B cell (primary cell): ENCODE results near the gene TRIO. TPM values are rescaled to one million over a fixed set of nuclear protein-coding genes. Genes with fewer than 3 reads are reported as not detected.

Experiments used
- ATAC-seq: fragments of 200-7000 bp; cut with Tn5 transposase; one replicate; pipeline ENCODE4 v1.10.0; 2021; ENCODE audit warnings: low read depth, mild to moderate bottlenecking, moderate number of reproducible peaks, moderate library complexity
- CTCF ChIA-PET: fragments of 350-600 bp; sonication (Branson Sonifier 250); formaldehyde crosslinking; loops from one replicate; lab custom pipeline; 2021; ENCODE audit warnings: antibody characterized with exemption, inconsistent platforms; lab: Charles Lee
- POLR2A ChIA-PET: fragments of 350-600 bp; sonication (Branson Sonifier 250); formaldehyde crosslinking; loops from one replicate; lab custom pipeline; 2021; ENCODE audit warnings: antibody characterized with exemption; lab: Charles Lee
- DNase-seq: peaks from one replicate; pipeline ENCODE4 v3.0.0; 2013
- H2AFZ ChIP-seq: 2 replicates; pipeline ENCODE4 v1.6.1; 2012; ENCODE audit warnings: mild to moderate bottlenecking, low read depth, low read length; ENCODE audit not compliant: insufficient read depth, poor library complexity, severe bottlenecking
- H3K27ac ChIP-seq, 2 donors: 1 replicate in 1 of 2; 2 replicates in 1 of 2; pipeline ENCODE4 v1.5.1; 2012 to 2013; ENCODE audit warnings: low read length in 2 of 2, mild to moderate bottlenecking in 2 of 2, moderate library complexity in 1 of 2
- H3K27me3 ChIP-seq, 4 experiments: fragments of 200-600 bp in 1 of 4; sonication (generic) in 1 of 4; replicated peaks in 1 of 4; 1 replicate in 2 of 4; 2 replicates in 2 of 4; pipeline versions ENCODE4 v1.6.1 to v1.7.0; 2013 to 2016; ENCODE audit warnings: low read length in 3 of 4, mild to moderate bottlenecking in 2 of 4, mixed read lengths in 1 of 4, moderate library complexity in 1 of 4; ENCODE audit not compliant: insufficient read depth in 4 of 4, control insufficient read depth in 3 of 4; ENCODE audit errors: control extremely low read depth in 1 of 4
- H3K36me3 ChIP-seq, 2 experiments: replicated peaks in 1 of 2; 1 replicate in 1 of 2; 2 replicates in 1 of 2; pipeline versions ENCODE4 v1.6.1 to v1.7.1; 2013; ENCODE audit warnings: low read length in 1 of 2; ENCODE audit not compliant: insufficient read depth in 2 of 2, control insufficient read depth in 1 of 2; ENCODE audit errors: control extremely low read depth in 1 of 2, extremely low read depth in 1 of 2
- H3K4me1 ChIP-seq, 2 donors: fragments of 200-600 bp in 1 of 2; sonication (generic) in 1 of 2; 1 replicate in 1 of 2; 2 replicates in 1 of 2; pipeline versions ENCODE4 v1.5.1 to v1.6.1; 2013 to 2017; ENCODE audit warnings: low read length in 2 of 2; ENCODE audit not compliant: control insufficient read depth in 2 of 2, insufficient read depth in 2 of 2
- H3K4me2 ChIP-seq: replicated peaks from 2 replicates; pipeline ENCODE3; 2012; ENCODE audit warnings: mild to moderate bottlenecking, low read depth, low read length; ENCODE audit not compliant: poor library complexity, severe bottlenecking
- H3K4me3 ChIP-seq, 5 experiments: fragments of 200-600 bp in 1 of 5; sonication (generic) in 1 of 5; 1 replicate in 3 of 5; 2 replicates in 2 of 5; pipeline versions ENCODE4 v1.5.1 to v1.7.0; 2011 to 2016; ENCODE audit warnings: low read length in 4 of 5, mild to moderate bottlenecking in 4 of 5, low read depth in 2 of 5, control low read depth in 1 of 5, moderate library complexity in 1 of 5; ENCODE audit not compliant: insufficient read depth in 1 of 5; ENCODE audit errors: control extremely low read depth in 1 of 5, extremely low read depth in 1 of 5
- H3K79me2 ChIP-seq: fragments of 200-600 bp; sonication (generic); one replicate; pipeline ENCODE4 v1.6.0; 2016; ENCODE audit warnings: low read length; ENCODE audit not compliant: control insufficient read depth, insufficient read depth
- H3K9ac ChIP-seq: fragments of 200-600 bp; sonication (generic); 2 replicates; pipeline ENCODE4 v1.6.1; 2017; ENCODE audit warnings: mild to moderate bottlenecking, low read length, moderate library complexity
- H3K9me3 ChIP-seq, 3 donors: one replicate each; pipeline versions ENCODE4 v1.6.1 to v1.7.1; 2013; ENCODE audit warnings: low read length in 2 of 3; ENCODE audit not compliant: control insufficient read depth in 2 of 3, insufficient read depth in 1 of 3; ENCODE audit errors: control extremely low read depth in 1 of 3
- H4K20me1 ChIP-seq: 2 replicates; pipeline ENCODE4 v1.6.0; 2012; ENCODE audit warnings: mild to moderate bottlenecking, low read length; ENCODE audit not compliant: insufficient read depth, control insufficient read depth, poor library complexity, severe bottlenecking
- H3K27ac Mint-ChIP-seq: one replicate; pipeline ENCODE4 v1.8.0; 2021; ENCODE audit warnings: mixed read lengths
- H3K27me3 Mint-ChIP-seq: one replicate; pipeline ENCODE4 v1.8.0; 2021; ENCODE audit warnings: mixed read lengths
- H3K4me1 Mint-ChIP-seq: one replicate; pipeline ENCODE4 v1.8.0; 2021; ENCODE audit warnings: mixed read lengths
- H3K4me3 Mint-ChIP-seq: one replicate; pipeline ENCODE4 v1.8.0; 2021; ENCODE audit warnings: mixed read lengths
- H3K9me3 Mint-ChIP-seq: one replicate; pipeline ENCODE4 v1.8.0; 2022; ENCODE audit warnings: mixed read lengths; ENCODE audit not compliant: insufficient read depth
- EZH2 ChIP-seq: IDR thresholded peaks from 2 replicates; pipeline ENCODE4 v1.6.1; 2012; ENCODE audit warnings: borderline replicate concordance, low read depth, mild to moderate bottlenecking, moderate library complexity, low read length; ENCODE audit not compliant: insufficient read depth, poor library complexity, severe bottlenecking
- WGBS: methylation state at CpG from one replicate; pipeline ENCODE4 v1.1.5; 2013; ENCODE audit warnings: missing lambda C conversion rate; ENCODE audit not compliant: insufficient coverage; 5-methylcytosine and 5-hydroxymethylcytosine counted together
- intact Hi-C: fragments of 100-400 bp; cut with micrococcal nuclease; formaldehyde crosslinking; loops from one replicate; pipeline ENCODE4 v1.10.0; 2022
- polyA plus RNA-seq: library from polyadenylated mRNA; depleted of rRNA; stranded (reverse); fragments of >200 nt; gene quantifications from 2 replicates; pipeline ENCODE4 v1.2.3, GENCODE V29; 2012
- total RNA-seq, 2 donors: library from RNA; stranded (reverse); fragments of 120-200 nt in 1 of 2; gene quantifications; 1 replicate in 1 of 2; 2 replicates in 1 of 2; pipeline versions ENCODE4 v1.2.3 to v1.2.4, GENCODE V29; 2013 to 2022
- TF ChIP-seq, protein P1 (sequence below): fragments of 200-600 bp; IDR thresholded peaks from one replicate; pipeline ENCODE4 v1.8.0; 2022; ENCODE audit warnings: antibody characterized with exemption, mild to moderate bottlenecking

Gene TRIO
- total and polyA plus RNA-seq, 2 donors (not counting 1 experiment from before 2014, with no cell fraction given) = 90.5 to 479 TPM

DNA sequence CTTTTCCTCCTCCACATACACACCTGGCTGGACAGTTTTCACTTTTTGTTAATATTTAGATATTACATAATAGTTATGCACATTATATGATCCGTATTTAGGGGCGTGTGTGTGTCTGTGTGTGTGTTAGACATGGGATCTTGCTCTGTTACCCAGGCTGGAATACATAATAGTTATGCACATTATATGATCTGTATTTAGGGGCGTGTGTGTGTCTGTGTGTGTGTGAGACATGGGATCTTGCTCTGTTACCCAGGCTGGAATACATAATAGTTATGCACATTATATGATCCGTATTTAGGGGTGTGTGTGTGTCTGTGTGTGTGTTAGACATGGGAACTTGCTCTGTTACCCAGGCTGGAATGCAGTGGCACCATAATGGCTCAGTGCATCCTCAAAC is 239.5 kb downstream of the TRIO start:
- peaks cover 8 to 89% of the 10 kb centered on the region in 2 experiments for H3K36me3 ChIP-seq
- no peak overlapping the region for H3K4me3 ChIP-seq
- no peak overlapping the region for H3K27ac Mint-ChIP-seq
- WGBS = no CpG with 5 or more reads among the region's 4 CpGs
- H2AFZ ChIP-seq = no peak overlapping the region
- no peak for TF ChIP-seq EZH2
- TF ChIP-seq, protein P1, sequence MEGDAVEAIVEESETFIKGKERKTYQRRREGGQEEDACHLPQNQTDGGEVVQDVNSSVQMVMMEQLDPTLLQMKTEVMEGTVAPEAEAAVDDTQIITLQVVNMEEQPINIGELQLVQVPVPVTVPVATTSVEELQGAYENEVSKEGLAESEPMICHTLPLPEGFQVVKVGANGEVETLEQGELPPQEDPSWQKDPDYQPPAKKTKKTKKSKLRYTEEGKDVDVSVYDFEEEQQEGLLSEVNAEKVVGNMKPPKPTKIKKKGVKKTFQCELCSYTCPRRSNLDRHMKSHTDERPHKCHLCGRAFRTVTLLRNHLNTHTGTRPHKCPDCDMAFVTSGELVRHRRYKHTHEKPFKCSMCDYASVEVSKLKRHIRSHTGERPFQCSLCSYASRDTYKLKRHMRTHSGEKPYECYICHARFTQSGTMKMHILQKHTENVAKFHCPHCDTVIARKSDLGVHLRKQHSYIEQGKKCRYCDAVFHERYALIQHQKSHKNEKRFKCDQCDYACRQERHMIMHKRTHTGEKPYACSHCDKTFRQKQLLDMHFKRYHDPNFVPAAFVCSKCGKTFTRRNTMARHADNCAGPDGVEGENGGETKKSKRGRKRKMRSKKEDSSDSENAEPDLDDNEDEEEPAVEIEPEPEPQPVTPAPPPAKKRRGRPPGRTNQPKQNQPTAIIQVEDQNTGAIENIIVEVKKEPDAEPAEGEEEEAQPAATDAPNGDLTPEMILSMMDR = no peak
- H3K79me2 ChIP-seq = no peaks in the 10 kb centered on the region
- peaks cover 3% of the 10 kb centered on the region for H3K9me3 Mint-ChIP-seq
- DNase-seq = no peak
- no peak overlapping the region for H3K4me2 ChIP-seq
- no peaks in the 10 kb centered on the region for H3K9me3 ChIP-seq
- peaks cover 0 to 6% of the 10 kb centered on the region in 2 donors for H3K4me1 ChIP-seq
- H3K27me3 Mint-ChIP-seq = no peaks in the 10 kb centered on the region
- intact Hi-C loops = no loop called here
- H3K4me3 Mint-ChIP-seq = no peak overlapping the region
- no peak overlapping the region for H3K9ac ChIP-seq
- ChIA-PET CTCF (interaction anchor here (1.4 kb wide), 1 partner anchor 266 kb away, joined by 3 read pairs; no protein-coding TSS in a partner anchor), POLR2A (no interaction called here)
- H3K27ac ChIP-seq = no peak overlapping the region
- ATAC-seq = no peak
- no peaks in the 10 kb centered on the region for H3K27me3 ChIP-seq
- H4K20me1 ChIP-seq = peaks cover 5% of the 10 kb centered on the region
- peaks cover 12% of the 10 kb centered on the region for H3K4me1 Mint-ChIP-seq

- Mint-ChIP-seq H3K4me1 (peaks cover 12% of the 10 kb centered on the region), H3K27ac (no peak overlapping the region), H3K4me3 (no peak overlapping the region), H3K9me3 (peaks cover 3% of the 10 kb centered on the region), H3K27me3 (no peaks in the 10 kb centered on the region)
- TF ChIP-seq, protein P1 = no peak
- TF ChIP-seq EZH2 = no peak
- H3K9me3 ChIP-seq = no peaks in the 10 kb centered on the region
- intact Hi-C loops = no loop called here
- no peak overlapping the region for H3K27ac ChIP-seq
- 95% methylated on average over 9 of the region's 11 CpGs for WGBS
- ATAC-seq = no peak
- no peak overlapping the region for H3K9ac ChIP-seq
- H3K27me3 ChIP-seq = no peaks in the 10 kb centered on the region
- DNase-seq = no peak
- H3K4me3 ChIP-seq = no peak overlapping the region
- H3K4me2 ChIP-seq = no peak overlapping the region
- H2AFZ ChIP-seq = no peak overlapping the region
- ChIA-PET CTCF (interaction anchor here (1.1 kb wide), 1 partner anchor 16 kb away, joined by 4 read pairs; no protein-coding TSS in a partner anchor), POLR2A (no interaction called here)
- peaks cover 8 to 92% of the 10 kb centered on the region in 2 experiments for H3K36me3 ChIP-seq
- H3K79me2 ChIP-seq = no peaks in the 10 kb centered on the region
- peaks cover 0 to 6% of the 10 kb centered on the region in 2 donors for H3K4me1 ChIP-seq
- H4K20me1 ChIP-seq = peaks cover 5% of the 10 kb centered on the region
Observed at GRCh38 chr5:14383923-14384322, 240.8 kb downstream of the TRIO start.
